ENCODE measurements around the gene SH3PXD2A.

The SH3PXD2A gene

GRCh38 chr10:103672345-103672744 is 183.0 kb downstream of the SH3PXD2A start:
- H3K4me3 ChIP-seq (IDR thresholded peaks at IDR 0.05; ENCODE audit: insufficient read depth, low read depth, low read length) = no peak overlapping the region
- H3K27me3 ChIP-seq (ENCODE audit: insufficient read depth, low read depth) = no peaks in the 10 kb centered on the region
- H3K4me1 ChIP-seq (ENCODE audit: low read depth, poor library complexity, severe bottlenecking) = no peaks in the 10 kb centered on the region
- H3K4me2 ChIP-seq = no peak overlapping the region
- no peaks in the 10 kb centered on the region for H3K36me3 ChIP-seq (ENCODE audit: insufficient read depth)
- no peak overlapping the region for H2AFZ ChIP-seq (ENCODE audit: low read depth)
- no peaks in the 10 kb centered on the region for H3K79me2 ChIP-seq (ENCODE audit: insufficient read depth, low read depth)
- no peak overlapping the region for H3K9ac ChIP-seq
- no peak for TF ChIP-seq CTCF (conservative IDR thresholded peaks at IDR 0.05; ENCODE audit: low read depth, low read length)
- H4K20me1 ChIP-seq (ENCODE audit: insufficient read depth) = no peaks in the 10 kb centered on the region
- no peak overlapping the region for H3K27ac ChIP-seq

GRCh38 chr10:103671126-103671895 is 184.1 kb downstream of the SH3PXD2A start:
- H2AFZ ChIP-seq (ENCODE audit: low read depth) = no peak overlapping the region
- no peak overlapping the region for H3K4me2 ChIP-seq
- H3K27ac ChIP-seq = no peak overlapping the region
- H4K20me1 ChIP-seq (ENCODE audit: insufficient read depth) = no peaks in the 10 kb centered on the region
- no peaks in the 10 kb centered on the region for H3K4me1 ChIP-seq (ENCODE audit: low read depth, poor library complexity, severe bottlenecking)
- no peaks in the 10 kb centered on the region for H3K27me3 ChIP-seq (ENCODE audit: insufficient read depth, low read depth)
- TF ChIP-seq CTCF (conservative IDR thresholded peaks at IDR 0.05; ENCODE audit: low read depth, low read length) = no peak
- no peak overlapping the region for H3K9ac ChIP-seq
- H3K36me3 ChIP-seq (ENCODE audit: insufficient read depth) = no peaks in the 10 kb centered on the region
- H3K4me3 ChIP-seq (IDR thresholded peaks at IDR 0.05; ENCODE audit: insufficient read depth, low read depth, low read length) = no peak overlapping the region
- H3K79me2 ChIP-seq (ENCODE audit: insufficient read depth, low read depth) = no peaks in the 10 kb centered on the region

GRCh38 chr10:103669944-103670343 is 185.4 kb downstream of the SH3PXD2A start:
- Histone ChIP-seq H3K9ac (no peak overlapping the region), H4K20me1 (ENCODE audit: insufficient read depth) (no peaks in the 10 kb centered on the region), H3K27me3 (ENCODE audit: insufficient read depth, low read depth) (no peaks in the 10 kb centered on the region), H3K27ac (no peak overlapping the region), H3K4me2 (no peak overlapping the region), H2AFZ (ENCODE audit: low read depth) (no peak overlapping the region), H3K4me3 (IDR thresholded peaks at IDR 0.05; ENCODE audit: insufficient read depth, low read depth, low read length) (no peak overlapping the region), H3K36me3 (ENCODE audit: insufficient read depth) (no peaks in the 10 kb centered on the region), H3K4me1 (ENCODE audit: low read depth, poor library complexity, severe bottlenecking) (no peaks in the 10 kb centered on the region), H3K79me2 (ENCODE audit: insufficient read depth, low read depth) (no peaks in the 10 kb centered on the region)
- no peak for TF ChIP-seq CTCF (conservative IDR thresholded peaks at IDR 0.05; ENCODE audit: low read depth, low read length)

- no peak for TF ChIP-seq CTCF (conservative IDR thresholded peaks at IDR 0.05; ENCODE audit: low read depth, low read length)
- Histone ChIP-seq H2AFZ (ENCODE audit: low read depth) (no peak overlapping the region), H3K9ac (no peak overlapping the region), H3K36me3 (ENCODE audit: insufficient read depth) (no peaks in the 10 kb centered on the region), H3K4me3 (IDR thresholded peaks at IDR 0.05; ENCODE audit: insufficient read depth, low read depth, low read length) (no peak overlapping the region), H3K4me2 (no peak overlapping the region), H4K20me1 (ENCODE audit: insufficient read depth) (no peaks in the 10 kb centered on the region), H3K4me1 (ENCODE audit: low read depth, poor library complexity, severe bottlenecking) (no peaks in the 10 kb centered on the region), H3K27ac (no peak overlapping the region), H3K79me2 (ENCODE audit: insufficient read depth, low read depth) (no peaks in the 10 kb centered on the region), H3K27me3 (ENCODE audit: insufficient read depth, low read depth) (no peaks in the 10 kb centered on the region)
Measured at GRCh38 chr10:103669243-103669929, 186.0 kb downstream of the SH3PXD2A start.

Measured in KMS-11 (cell line).